ENCODE data around the gene B4GALT7.

- TF ChIP-seq CTCF (IDR thresholded peaks at IDR 0.05) (no peak), POLR2A (IDR thresholded peaks at IDR 0.05) (no peak)
Measured at GRCh38 chr5:177569894-177570293, 30.0 kb upstream of the B4GALT7 start.

All from testis (tissue), 2 donors.